CD4-positive, alpha-beta T cell treated with Interleukin-6 for 4 hours (primary cell): ENCODE measurements around the gene COMMD1.
A peak's percentile ranks its signal among the peaks of the same experiment; 100 is the strongest.
"Not testable (repeated sequence)": the region's sequence is repeated elsewhere in the genome, so short reads cannot be mapped to it uniquely, and the experiment has no call there.

ENCODE experiments used
- DNase-seq: peaks from one replicate; pipeline ENCODE4 v3.0.0-alpha.2; 2020; ENCODE audit warnings: mixed read lengths

COMMD1 gene

GRCh38 chr2:61905372-61906185, at the start of gene COMMD1:
Gene COMMD1, plus strand, starts transcription at chr2:61905674. Its CDS starts 5 bp downstream, at chr2:61905679.
- peak; percentile 83 for DNase-seq

- DNase-seq, result no peak
These were observed 48.2 kb upstream of the COMMD1 start for GRCh38 chr2:61857224-61857623.

- no peak for DNase-seq
These were observed 43.4 kb upstream of the COMMD1 start for GRCh38 chr2:61862085-61862484.

- DNase-seq, result not testable (repeated sequence)
These were observed 38.9 kb upstream of the COMMD1 start for GRCh38 chr2:61866482-61867089.

- DNase-seq, result no peak
These were observed 29.1 kb upstream of the COMMD1 start for GRCh38 chr2:61876400-61876799.

- DNase-seq, result no peak
These were observed 27.8 kb upstream of the COMMD1 start for GRCh38 chr2:61877571-61878245.

- no peak for DNase-seq
These were observed 26.7 kb upstream of the COMMD1 start for GRCh38 chr2:61878761-61879160.

- not testable (repeated sequence) for DNase-seq
These were observed 26.1 kb upstream of the COMMD1 start for GRCh38 chr2:61879351-61879750.

- DNase-seq, result no peak
These were observed 22.6 kb upstream of the COMMD1 start for GRCh38 chr2:61882850-61883249.

- no peak for DNase-seq
These were observed 19.4 kb upstream of the COMMD1 start for GRCh38 chr2:61885896-61886603.

- DNase-seq, result peak; percentile 35
These were observed 17.7 kb upstream of the COMMD1 start for GRCh38 chr2:61887717-61888266.

- DNase-seq, result peak; percentile 89
These were observed 17.0 kb upstream of the COMMD1 start, which contains the start of gene CCT4 for GRCh38 chr2:61888267-61889055. Gene CCT4, minus strand, starts transcription at chr2:61888656. Its CDS starts 149 bp downstream, at chr2:61888507.

GRCh38 chr2:61898810-61899209, 6.7 kb upstream of the COMMD1 start:
- no peak for DNase-seq

- DNase-seq, result no peak
These were observed 5.2 kb upstream of the COMMD1 start for GRCh38 chr2:61900281-61900680.

GRCh38 chr2:61906186-61906470, 654 bp downstream of the COMMD1 start:
- DNase-seq, result no peak

GRCh38 chr2:61909116-61909515, 3.6 kb downstream of the COMMD1 start:
- DNase-seq, result no peak

GRCh38 chr2:61910603-61911002, 5.1 kb downstream of the COMMD1 start:
- DNase-seq, result no peak

- no peak for DNase-seq
These were observed 6.0 kb downstream of the COMMD1 start for GRCh38 chr2:61911510-61911909.

GRCh38 chr2:61914794-61915193, 9.3 kb downstream of the COMMD1 start:
- DNase-seq, result not testable (repeated sequence)

- DNase-seq, result no peak
These were observed 15.1 kb downstream of the COMMD1 start for GRCh38 chr2:61920548-61920947.

- no peak for DNase-seq
These were observed 17.2 kb downstream of the COMMD1 start for GRCh38 chr2:61922714-61923113.
